C4-2B (cell line): Measurements from ENCODE around the gene DUSP6.

ENCODE experiments used
- ZFX ChIP-seq: fragments of 450-650 bp; IDR thresholded peaks from 2 replicates; pipeline ENCODE4 v1.6.1; 2017
- TF ChIP-seq, protein P1 (sequence below): fragments of 450-650 bp; conservative IDR thresholded peaks from 2 replicates; pipeline ENCODE4 v1.5.1; 2017; ENCODE audit warnings: mild to moderate bottlenecking

DNA sequence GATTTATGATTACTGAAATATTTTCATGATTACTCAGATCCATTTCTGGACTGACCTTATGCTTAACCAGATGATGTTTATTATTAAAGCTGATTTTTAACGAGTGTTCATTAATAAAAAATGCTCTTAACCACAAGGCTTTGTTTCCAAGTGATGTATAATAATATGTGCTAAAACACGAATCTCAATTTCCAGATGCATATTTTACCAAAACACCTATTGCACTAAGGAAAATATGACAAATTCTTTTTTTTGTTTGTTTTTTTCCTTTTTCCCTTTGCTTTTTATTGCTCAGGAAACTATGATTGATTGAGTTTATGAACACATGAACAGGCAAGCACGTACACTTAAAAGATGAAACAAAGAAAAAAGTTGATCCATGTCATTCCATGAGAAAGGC is 16.9 kb upstream of the DUSP6 start:
- TF ChIP-seq, protein P1, sequence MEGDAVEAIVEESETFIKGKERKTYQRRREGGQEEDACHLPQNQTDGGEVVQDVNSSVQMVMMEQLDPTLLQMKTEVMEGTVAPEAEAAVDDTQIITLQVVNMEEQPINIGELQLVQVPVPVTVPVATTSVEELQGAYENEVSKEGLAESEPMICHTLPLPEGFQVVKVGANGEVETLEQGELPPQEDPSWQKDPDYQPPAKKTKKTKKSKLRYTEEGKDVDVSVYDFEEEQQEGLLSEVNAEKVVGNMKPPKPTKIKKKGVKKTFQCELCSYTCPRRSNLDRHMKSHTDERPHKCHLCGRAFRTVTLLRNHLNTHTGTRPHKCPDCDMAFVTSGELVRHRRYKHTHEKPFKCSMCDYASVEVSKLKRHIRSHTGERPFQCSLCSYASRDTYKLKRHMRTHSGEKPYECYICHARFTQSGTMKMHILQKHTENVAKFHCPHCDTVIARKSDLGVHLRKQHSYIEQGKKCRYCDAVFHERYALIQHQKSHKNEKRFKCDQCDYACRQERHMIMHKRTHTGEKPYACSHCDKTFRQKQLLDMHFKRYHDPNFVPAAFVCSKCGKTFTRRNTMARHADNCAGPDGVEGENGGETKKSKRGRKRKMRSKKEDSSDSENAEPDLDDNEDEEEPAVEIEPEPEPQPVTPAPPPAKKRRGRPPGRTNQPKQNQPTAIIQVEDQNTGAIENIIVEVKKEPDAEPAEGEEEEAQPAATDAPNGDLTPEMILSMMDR = no peak
- TF ChIP-seq ZFX = no peak
